NCI-H2171 treated with DMSO at 0.1 percent for 48 hours (cell line): ENCODE measurements around the gene OAS3.
A peak's percentile ranks its signal among the peaks of the same experiment; 100 is the strongest.
"Not testable (repeated sequence)": the region's sequence is repeated elsewhere in the genome, so short reads cannot be mapped to it uniquely, and the experiment has no call there.

ENCODE experiments used
- DNase-seq: peaks from one replicate; lab custom pipeline; 2025; lab: John Stamatoyannopoulos, UW

Gene OAS3

DNA sequence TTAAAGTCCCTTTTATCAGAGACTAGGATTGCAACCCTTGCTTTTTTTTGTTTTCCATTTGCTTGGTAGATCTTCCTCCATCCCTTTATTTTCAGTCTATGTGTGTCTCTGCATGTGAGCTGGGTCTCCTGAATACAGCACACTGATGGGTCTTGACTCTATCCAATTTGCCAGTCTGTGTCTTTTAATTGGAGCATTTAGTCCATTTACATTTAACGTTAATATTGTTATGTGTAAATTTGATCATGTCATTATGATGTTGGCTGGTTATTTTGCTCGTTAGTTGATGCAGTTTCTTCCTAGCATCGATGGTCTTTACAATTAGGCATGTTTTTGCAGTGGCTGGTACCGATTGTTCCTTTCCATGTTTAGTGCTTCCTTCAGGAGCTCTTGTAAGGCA is 18.9 kb downstream of the OAS3 start:
- not testable (repeated sequence) for DNase-seq

DNA sequence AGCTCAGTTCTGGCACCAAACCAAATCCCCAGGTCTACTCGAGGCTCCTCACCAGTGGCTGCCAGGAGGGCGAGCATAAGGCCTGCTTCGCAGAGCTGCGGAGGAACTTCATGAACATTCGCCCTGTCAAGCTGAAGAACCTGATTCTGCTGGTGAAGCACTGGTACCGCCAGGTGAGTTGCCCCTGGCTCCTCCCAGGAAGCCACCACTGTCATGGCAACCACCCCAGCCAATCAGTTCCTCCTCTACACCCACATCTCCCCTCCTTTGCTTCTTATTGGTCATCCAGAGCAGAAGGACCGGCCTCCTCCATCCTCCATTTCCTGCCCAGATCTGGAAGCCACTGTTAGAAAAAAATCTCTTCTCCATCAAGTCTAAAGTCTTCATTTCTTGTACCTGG is 22.8 kb downstream of the OAS3 start:
- DNase-seq: no peak

DNA sequence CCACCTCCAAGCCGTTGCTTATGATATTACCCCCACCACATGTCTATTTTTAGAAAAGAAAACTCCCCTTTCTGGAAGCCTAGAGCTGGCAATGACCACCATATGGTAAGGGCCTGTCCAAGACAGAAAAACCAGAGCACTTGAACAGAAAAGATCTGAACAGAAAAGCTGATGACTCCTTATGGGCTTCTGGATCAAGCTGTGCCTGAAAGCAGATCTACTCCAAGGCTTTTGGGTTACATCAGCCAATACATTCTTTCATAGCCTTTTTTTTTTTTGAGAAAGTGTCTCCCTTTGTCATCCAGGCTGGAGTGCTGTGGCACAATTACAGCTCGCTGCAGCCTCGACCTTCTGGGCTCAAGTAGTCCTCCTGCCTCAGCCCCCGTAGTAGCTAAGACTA is 23.3 kb downstream of the OAS3 start:
- DNase-seq: no peak

DNA sequence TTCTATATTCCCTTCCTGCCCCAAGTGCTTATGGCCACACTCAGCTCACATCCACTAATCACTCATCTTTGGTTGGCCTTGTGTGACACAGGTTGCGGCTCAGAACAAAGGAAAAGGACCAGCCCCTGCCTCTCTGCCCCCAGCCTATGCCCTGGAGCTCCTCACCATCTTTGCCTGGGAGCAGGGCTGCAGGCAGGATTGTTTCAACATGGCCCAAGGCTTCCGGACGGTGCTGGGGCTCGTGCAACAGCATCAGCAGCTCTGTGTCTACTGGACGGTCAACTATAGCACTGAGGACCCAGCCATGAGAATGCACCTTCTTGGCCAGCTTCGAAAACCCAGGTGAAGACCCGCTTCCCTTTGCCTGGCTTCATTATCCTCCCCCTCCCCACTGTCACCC is 24.3 kb downstream of the OAS3 start:
- DNase-seq: no peak

DNA sequence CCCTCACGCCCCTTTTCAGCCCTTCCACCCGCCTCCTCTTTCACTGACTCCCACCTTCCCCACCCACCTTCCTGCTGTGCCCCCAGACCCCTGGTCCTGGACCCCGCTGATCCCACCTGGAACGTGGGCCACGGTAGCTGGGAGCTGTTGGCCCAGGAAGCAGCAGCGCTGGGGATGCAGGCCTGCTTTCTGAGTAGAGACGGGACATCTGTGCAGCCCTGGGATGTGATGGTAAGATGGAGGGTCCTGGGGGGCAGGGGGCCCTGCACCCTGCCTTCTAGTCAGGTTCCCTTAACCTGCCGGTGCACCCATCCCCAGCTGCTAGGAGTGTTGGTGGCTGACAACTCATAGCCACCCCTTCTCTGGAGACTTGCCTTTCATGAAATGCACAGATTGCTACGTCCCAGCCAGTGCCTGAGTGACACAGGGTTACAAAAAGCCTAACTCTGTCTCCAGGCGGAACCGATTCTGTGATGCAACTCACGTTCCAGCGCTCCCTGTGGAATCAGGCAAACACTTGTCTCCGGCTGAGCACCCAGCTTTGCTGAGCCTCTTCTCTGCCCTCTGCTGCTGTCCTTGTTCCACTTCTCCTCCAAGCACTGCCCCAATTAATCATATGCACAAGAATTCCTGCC is 25.1 kb downstream of the OAS3 start:
- DNase-seq: no peak

DNA sequence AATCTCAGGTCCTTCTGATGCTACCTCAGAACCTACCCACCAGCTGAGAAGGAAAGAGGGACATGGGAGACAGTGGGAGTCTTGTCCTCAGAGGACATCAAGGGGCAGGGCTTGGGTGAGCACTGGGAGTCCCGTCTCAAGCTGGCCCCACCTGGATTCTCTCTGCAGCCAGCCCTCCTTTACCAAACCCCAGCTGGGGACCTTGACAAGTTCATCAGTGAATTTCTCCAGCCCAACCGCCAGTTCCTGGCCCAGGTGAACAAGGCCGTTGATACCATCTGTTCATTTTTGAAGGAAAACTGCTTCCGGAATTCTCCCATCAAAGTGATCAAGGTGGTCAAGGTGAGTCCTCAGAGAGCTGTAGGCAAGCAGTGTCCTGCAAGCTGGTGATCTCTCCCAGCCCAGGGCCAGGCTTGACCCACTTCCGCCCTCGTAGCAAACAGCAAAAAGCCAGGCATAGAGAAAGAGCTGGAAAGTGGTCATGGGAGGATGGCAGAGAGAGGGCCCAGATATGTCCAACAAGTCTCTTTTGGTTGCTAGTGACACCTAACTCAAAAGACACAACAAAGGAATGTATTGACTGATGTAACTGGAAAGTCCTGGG is 25.9 kb downstream of the OAS3 start:
- DNase-seq: no peak

DNA sequence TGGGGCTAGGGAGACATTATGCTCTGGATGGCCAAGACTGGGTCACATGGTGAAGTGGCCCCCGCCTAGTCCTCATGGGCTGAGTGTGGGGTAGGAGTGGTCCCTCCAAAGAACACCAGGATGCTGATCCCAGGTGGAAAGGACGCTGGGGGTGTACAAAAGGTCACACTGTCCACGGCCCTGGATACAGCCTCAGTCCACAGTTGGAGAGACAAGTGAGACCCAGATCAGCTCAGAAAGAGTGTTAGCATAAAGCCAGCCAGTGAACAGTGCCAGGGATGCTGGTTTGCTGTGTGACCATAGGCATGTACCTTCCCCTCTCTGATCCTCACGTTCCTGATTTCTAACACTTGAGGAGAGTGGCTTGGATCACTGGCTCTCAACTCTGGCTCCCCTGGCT is 26.6 kb downstream of the OAS3 start:
- DNase-seq: no peak

DNA sequence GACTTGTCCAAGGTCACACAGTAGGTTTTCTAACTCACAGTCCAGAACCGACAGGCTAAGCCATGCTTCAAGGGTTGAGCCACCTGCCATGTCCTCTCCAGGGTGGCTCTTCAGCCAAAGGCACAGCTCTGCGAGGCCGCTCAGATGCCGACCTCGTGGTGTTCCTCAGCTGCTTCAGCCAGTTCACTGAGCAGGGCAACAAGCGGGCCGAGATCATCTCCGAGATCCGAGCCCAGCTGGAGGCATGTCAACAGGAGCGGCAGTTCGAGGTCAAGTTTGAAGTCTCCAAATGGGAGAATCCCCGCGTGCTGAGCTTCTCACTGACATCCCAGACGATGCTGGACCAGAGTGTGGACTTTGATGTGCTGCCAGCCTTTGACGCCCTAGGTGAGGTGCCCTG is 27.4 kb downstream of the OAS3 start:
- no peak for DNase-seq

DNA sequence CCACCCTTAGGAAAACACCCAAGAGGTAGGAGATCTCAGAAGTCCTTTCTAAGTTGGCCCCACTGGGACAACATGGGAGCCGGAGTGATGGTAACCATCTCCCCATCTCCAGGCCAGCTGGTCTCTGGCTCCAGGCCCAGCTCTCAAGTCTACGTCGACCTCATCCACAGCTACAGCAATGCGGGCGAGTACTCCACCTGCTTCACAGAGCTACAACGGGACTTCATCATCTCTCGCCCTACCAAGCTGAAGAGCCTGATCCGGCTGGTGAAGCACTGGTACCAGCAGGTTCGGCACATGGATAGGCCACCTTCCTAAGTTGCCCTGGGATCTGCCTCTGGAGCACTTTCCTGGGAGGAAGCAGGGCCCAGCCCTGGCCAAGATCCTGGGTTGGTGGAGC is 29.0 kb downstream of the OAS3 start:
- DNase-seq: no peak

DNA sequence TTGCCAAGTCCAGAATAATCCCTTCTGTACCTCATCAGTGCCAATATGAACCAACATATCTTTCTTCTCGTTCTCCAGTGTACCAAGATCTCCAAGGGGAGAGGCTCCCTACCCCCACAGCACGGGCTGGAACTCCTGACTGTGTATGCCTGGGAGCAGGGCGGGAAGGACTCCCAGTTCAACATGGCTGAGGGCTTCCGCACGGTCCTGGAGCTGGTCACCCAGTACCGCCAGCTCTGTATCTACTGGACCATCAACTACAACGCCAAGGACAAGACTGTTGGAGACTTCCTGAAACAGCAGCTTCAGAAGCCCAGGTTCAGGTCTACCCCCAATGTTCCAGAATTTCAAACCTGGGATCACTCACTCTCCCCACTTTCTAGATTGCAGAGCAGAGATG is 29.6 kb downstream of the OAS3 start:
- no peak for DNase-seq

DNA sequence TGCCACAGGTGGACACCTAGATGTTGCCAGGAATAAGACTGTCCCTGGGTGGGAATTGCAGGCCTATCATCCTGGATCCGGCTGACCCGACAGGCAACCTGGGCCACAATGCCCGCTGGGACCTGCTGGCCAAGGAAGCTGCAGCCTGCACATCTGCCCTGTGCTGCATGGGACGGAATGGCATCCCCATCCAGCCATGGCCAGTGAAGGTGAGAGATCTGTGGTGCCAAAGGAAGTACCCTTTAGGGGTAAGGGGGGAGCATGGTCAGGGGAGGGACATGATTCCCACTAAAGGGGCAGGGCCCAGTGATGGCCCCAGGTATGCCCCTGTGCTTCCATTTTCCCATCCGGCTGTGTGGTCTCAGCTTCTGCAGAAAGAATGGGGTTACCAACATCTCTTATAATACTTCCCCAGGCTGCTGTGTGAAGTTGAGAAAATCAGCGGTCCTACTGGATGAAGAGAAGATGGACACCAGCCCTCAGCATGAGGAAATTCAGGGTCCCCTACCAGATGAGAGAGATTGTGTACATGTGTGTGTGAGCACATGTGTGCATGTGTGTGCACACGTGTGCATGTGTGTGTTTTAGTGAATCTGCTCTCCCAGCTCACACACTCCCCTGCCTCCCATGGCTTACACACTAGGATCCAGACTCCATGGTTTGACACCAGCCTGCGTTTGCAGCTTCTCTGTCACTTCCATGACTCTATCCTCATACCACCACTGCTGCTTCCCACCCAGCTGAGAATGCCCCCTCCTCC is 31.5 kb downstream of the OAS3 start:
- no peak for DNase-seq

DNA sequence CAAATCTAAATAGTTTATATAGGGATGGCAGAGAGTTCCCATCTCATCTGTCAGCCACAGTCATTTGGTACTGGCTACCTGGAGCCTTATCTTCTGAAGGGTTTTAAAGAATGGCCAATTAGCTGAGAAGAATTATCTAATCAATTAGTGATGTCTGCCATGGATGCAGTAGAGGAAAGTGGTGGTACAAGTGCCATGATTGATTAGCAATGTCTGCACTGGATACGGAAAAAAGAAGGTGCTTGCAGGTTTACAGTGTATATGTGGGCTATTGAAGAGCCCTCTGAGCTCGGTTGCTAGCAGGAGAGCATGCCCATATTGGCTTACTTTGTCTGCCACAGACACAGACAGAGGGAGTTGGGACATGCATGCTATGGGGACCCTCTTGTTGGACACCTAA is 32.1 kb downstream of the OAS3 start:
- no peak for DNase-seq

DNA sequence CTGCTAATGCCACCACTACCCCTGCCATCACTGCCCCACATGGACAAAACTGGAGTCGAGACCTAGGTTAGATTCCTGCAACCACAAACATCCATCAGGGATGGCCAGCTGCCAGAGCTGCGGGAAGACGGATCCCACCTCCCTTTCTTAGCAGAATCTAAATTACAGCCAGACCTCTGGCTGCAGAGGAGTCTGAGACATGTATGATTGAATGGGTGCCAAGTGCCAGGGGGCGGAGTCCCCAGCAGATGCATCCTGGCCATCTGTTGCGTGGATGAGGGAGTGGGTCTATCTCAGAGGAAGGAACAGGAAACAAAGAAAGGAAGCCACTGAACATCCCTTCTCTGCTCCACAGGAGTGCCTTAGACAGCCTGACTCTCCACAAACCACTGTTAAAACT is 33.0 kb downstream of the OAS3 start:
- DNase-seq: peak; percentile 91

DNA sequence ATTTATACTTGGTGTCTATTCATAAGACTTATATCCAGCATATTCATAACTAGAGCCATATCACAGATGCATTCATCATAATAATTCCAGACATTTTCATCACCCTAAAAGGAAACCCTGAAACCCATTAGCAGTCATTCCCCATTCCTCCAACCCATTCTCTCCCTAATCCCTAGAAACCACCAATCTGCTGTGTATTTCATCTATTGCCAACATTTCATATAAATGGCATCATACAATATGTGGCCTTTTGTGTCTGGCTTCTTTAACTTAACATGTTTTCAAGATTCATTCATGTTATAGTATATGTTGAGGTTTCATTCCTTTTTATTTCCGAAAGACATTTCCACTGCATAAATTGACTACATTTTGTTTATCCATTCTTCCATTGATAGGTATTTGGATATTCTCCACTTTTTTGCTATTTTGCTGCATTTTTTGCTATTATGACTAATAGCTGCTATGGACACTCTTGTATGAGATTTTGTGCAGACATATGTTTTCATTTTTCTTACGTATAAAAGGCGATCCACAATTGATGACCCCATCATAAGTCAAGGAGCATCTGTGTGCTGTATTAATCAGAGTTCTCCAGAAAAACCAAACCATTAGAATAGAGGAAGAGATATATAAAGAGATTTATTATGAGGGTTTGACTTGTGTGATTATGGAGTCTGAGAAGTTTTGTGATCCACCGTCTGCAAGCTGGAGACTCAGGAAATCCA is 34.9 kb downstream of the OAS3 start:
- DNase-seq: no peak

DNA sequence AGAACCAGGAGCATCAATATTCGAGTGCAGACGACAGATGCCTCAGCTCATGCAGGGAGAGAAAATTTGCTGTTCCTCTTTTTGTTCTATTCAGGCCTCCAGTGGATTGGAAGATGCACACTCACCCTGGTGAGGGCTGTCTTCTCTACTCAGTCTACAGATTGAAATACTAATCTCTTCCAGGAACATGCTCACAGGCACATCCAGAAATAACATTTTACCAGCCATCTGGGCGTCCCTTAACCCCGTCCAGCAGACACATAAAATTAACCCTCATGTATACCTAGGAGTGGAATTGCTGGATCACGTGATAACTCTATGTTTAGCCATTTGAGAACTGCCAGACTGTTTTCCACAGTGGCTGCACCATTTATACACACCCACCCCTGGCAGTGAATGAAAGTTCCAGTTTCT is 35.6 kb downstream of the OAS3 start:
- peak; percentile 17 for DNase-seq

DNA sequence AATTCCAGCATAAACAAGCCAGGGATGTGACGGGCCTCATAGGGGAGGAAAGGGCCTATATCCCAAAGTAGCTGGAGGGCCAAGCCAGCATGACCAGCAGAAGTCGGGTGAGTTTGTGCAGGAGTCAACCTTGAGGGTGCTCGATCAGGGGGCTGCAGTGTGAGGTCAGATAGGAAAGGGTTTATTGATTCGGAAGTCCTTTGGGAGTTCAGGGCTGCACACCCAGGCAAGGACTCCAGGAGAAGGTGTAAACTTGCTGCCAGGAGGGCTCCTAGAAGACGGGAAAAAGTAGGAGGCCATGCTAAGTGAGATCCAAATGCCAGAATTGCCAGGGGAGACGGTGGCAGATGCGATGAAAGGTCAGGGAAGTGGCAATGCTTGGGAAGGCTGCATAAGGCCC is 36.6 kb downstream of the OAS3 start:
- DNase-seq: no peak

DNA sequence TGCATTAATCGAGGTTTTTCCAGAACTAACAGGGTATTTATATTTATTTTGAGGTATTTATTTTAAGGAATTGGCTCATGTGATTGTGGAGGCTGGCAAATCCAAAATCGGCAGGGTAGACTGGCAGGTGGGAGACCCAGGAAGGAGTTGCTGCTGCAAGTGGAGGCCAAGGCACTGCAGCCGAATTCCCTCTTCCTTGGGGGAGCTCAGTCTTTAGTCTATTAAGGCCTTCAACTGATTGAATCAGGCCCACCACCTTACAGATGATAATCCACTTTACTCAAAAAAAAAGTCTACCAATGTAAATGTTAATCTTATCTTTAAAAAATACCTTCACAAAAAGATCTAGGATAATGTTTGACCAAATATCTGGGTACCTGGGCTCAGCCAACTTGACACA is 38.9 kb downstream of the OAS3 start:
- DNase-seq: no peak

DNA sequence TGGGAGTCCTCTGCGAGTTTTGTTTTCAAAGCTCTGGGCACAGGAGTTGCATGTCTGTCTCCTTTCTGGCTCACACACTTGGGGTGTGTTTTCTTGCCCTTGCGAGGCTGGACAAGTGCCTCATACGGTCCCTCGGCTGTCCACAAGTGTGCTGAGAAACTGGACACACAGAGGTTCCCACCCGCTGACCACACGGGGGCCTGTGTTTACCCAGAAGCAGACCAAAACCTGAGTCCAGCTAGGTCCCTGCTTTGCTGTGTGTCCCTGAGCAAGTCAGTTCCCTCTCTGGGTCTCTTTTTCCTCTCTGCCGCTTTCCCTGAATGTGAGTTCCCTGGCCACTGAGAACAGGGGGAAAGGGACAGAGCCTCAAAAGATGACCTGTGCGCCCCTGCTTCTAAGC is 39.4 kb downstream of the OAS3 start:
- no peak for DNase-seq

DNA sequence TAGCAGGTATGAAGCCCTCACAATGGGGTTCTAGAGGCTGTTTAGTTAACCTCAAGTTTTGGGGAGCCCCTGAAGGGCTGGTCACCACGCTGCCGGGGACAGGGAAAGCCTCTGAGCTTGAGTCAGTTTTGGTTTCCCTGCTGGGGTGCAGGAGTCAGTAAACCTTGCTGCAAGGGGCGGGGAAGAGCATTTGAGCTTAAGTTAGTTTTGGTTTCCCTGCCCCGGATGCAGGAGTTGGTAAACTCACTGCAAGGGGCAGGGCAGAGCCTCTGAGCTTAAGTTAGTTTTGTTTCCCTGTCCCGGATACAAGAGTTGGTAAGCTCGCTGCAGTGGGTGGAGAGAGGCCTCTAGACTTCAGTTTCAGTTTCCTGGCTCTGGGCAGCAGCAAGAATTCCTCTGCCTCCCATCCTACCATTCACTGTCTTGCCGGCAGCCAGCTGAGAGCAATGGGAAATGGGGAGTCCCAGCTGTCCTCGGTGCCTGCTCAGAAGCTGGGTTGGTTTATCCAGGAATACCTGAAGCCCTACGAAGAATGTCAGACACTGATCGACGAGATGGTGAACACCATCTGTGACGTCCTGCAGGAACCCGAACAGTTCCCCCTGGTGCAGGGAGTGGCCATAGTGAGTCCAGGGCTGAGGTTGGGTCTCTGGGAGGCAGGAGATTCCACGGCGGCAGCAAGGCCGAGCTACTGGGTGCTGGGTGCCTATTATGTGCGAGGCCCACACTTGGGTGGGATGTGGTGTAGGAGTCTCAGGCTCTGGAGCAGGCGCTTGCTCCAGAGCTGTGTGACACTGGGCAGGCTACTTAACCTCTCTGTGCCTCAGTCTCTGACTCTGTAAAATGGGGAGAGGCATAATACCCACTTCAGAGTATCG is 40.1 kb downstream of the OAS3 start, which contains the start of gene OAS2:
TSS of gene OAS2 (plus strand) at position 357 of the 878 bp plus-strand sequence. CDS start at position 447, 90 bp downstream.
- DNase-seq: no peak

DNA sequence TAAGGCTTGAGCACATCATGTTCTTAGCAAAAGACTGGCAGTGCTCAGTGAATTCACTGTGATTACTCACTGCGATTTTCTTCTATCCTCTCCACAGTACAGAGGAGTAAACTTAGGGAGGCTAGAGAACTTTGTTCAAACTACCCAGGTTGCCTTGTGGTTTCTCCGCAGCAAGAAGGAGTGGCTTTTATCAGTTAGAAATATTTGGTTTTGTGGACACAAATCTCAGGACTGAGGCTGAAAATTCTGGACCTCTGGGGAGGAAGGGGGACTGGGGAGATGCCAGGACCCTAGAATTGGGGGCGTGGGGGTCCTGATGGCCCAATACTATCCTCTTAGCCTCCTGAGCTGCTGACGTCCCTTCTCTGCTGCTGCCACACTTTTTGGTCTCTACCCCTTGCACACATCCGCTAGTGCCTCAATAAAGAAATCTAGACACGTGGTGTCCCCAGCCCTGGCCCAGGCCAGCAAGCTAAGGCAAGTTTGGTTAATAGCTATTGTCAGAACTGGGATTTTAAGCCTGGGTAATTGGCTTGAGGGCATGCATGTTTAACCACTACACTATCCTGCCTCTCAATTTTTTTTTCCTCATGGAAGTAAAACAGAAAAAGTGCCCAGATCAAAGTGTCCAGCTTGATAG is 40.9 kb downstream of the OAS3 start:
- no peak for DNase-seq

DNA sequence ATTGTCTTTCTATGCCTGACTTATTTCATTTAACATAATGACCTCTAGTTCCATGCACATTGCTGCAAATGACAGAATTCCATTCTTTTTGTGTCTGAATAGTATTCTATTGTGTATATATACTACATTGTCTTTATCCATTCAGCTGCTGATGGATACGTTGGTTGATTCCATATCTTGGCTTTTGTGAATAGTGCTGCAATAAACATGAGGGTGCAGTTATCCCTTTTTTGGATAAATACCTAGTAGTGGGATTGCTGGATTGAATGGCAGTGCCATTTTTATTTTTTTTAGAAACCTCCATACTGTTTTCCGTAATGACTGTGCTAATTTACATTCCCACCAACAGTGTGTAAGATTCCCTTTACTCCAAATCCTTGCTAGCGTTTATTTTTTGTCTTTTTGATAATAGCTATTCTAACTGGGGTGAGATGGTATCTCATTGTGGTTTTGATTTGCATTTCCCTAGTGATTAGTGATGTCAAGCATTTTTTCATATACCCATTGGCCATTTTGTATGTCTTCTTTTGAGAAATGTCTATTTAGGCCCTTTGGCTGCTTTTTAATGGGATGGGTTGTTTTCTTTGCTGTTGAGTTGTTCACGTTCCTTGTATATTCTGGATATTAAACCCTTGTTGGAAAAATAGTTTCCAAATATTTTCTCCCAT is 42.4 kb downstream of the OAS3 start:
- DNase-seq: no peak
